Lung (tissue), 12 donors: Measurements from ENCODE around the gene MRC2. TPM values are rescaled to one million over a fixed set of nuclear protein-coding genes. Genes with fewer than 3 reads are reported as not detected.

Experiments used
- ATAC-seq: fragments of 200-7000 bp; cut with Tn5 transposase; one replicate; pipeline ENCODE4 v1.9.1; 2020; ENCODE audit warnings: moderate number of reproducible peaks; ENCODE audit not compliant: insufficient read depth, low FRiP score
- DNase-seq, 3 donors: peaks; one replicate each; pipeline ENCODE4 v3.0.0-alpha.2; 2013 to 2017
- H3K27ac ChIP-seq, 2 donors: one replicate each; pipeline ENCODE4 v1.5.1; 2013; ENCODE audit warnings: mild to moderate bottlenecking in 2 of 2, moderate library complexity in 2 of 2, control low read depth in 1 of 2, inconsistent platforms in 1 of 2, low read depth in 1 of 2, low read length in 1 of 2
- H3K27me3 ChIP-seq, 3 donors: one replicate each; pipeline ENCODE4 v1.5.1; 2013; ENCODE audit warnings: low read length in 2 of 3; ENCODE audit not compliant: control insufficient read depth in 3 of 3, insufficient read depth in 3 of 3
- H3K36me3 ChIP-seq, 4 donors: one replicate each; pipeline ENCODE4 v1.5.1; 2013; ENCODE audit warnings: low read length in 4 of 4, mild to moderate bottlenecking in 1 of 4, moderate library complexity in 1 of 4; ENCODE audit not compliant: control insufficient read depth in 4 of 4, insufficient read depth in 4 of 4
- H3K4me1 ChIP-seq, 5 donors: one replicate each; pipeline ENCODE4 v1.5.1; 2013; ENCODE audit warnings: low read length in 5 of 5, mild to moderate bottlenecking in 2 of 5, moderate library complexity in 1 of 5; ENCODE audit not compliant: control insufficient read depth in 5 of 5, insufficient read depth in 5 of 5
- H3K4me3 ChIP-seq: one replicate; pipeline ENCODE4 v1.5.1; 2013; ENCODE audit warnings: mild to moderate bottlenecking, control low read depth, moderate library complexity
- H3K9ac ChIP-seq, 2 donors: one replicate each; pipeline ENCODE4 v1.5.1; 2013; ENCODE audit warnings: low read length in 2 of 2, control low read depth in 1 of 2; ENCODE audit not compliant: insufficient read depth in 1 of 2
- H3K9me3 ChIP-seq, 4 donors: one replicate each; pipeline ENCODE4 v1.5.1; 2013; ENCODE audit warnings: low read length in 3 of 4, mild to moderate bottlenecking in 1 of 4, moderate library complexity in 1 of 4; ENCODE audit not compliant: control insufficient read depth in 4 of 4, insufficient read depth in 3 of 4
- CTCF ChIP-seq: IDR thresholded peaks from 2 replicates; pipeline ENCODE4 v1.5.1; 2012; ENCODE audit warnings: mild to moderate bottlenecking; ENCODE audit errors: control extremely low read depth, extremely low read depth
- WGBS, 2 donors: extraction: QIAGEN DNeasy Blood & Tissue Kit; methylation state at CpG; one replicate each; pipeline ENCODE4 v1.1.7; 2013; 5-methylcytosine and 5-hydroxymethylcytosine counted together
- polyA plus RNA-seq, 2 donors: library from polyadenylated mRNA; stranded (reverse); fragments of 200-250 nt; gene quantifications; one replicate each; pipeline ENCODE4 v1.2.1, GENCODE V29; 2013
- total RNA-seq, 2 donors: library from RNA; depleted of rRNA in 1 of 2; stranded (reverse); fragments of >200 nt in 1 of 2; gene quantifications; one replicate each; pipeline ENCODE4 v1.2.1, GENCODE V29; 2014 to 2021
- donor health status: control.
- donor health status: control.
- donor health status: Bipolar disorder and iron deficiency.
- donor health status: healthy.
- donor health status: DM: yes; HTN: yes; CAD: no.

MRC2 gene
- total and polyA plus RNA-seq, 4 donors = 15.9 to 82.3 (median 68.5) TPM

- no peak overlapping the region for H3K9ac ChIP-seq
- no peak for ATAC-seq
- no peak for TF ChIP-seq CTCF
- peaks cover 0 to 1% (median under 1%) of the 10 kb centered on the region in 4 donors for H3K9me3 ChIP-seq
- WGBS, 2 donors = 90 to 92% methylated on average over 3 of the region's 3 CpGs
- peaks cover 0 to 25% (median 8%) of the 10 kb centered on the region in 4 donors for H3K36me3 ChIP-seq
- no peaks in the 10 kb centered on the region for H3K4me1 ChIP-seq
- H3K4me3 ChIP-seq = no peak overlapping the region
- no peaks in the 10 kb centered on the region for H3K27me3 ChIP-seq
- DNase-seq = no peak
- H3K27ac ChIP-seq = no peak overlapping the region
Observed at GRCh38 chr17:62665599-62665998, 38.1 kb downstream of the MRC2 start.

GRCh38 chr17:62666061-62666800 is 38.8 kb downstream of the MRC2 start:
- H3K36me3 ChIP-seq = peaks cover 0 to 24% (median 10%) of the 10 kb centered on the region in 4 donors
- no peak for DNase-seq

GRCh38 chr17:62666801-62667591 is 39.5 kb downstream of the MRC2 start:
- H3K27me3 ChIP-seq = no peaks in the 10 kb centered on the region
- H3K27ac ChIP-seq = no peak overlapping the region
- 94 to 95% methylated on average over 38 to 40 of the region's 40 CpGs for WGBS, 2 donors
- no peaks in the 10 kb centered on the region for H3K9me3 ChIP-seq
- no peaks in the 10 kb centered on the region for H3K4me1 ChIP-seq
- no peak for TF ChIP-seq CTCF
- DNase-seq (no peak), ATAC-seq (no peak)
- H3K36me3 ChIP-seq = peaks cover 0 to 32% (median 10%) of the 10 kb centered on the region in 4 donors
- no peak overlapping the region for H3K4me3 ChIP-seq
- H3K9ac ChIP-seq = no peak overlapping the region

More at GRCh38 chr17:62666061-62666800, 38.8 kb downstream of the MRC2 start:
- no peak for TF ChIP-seq CTCF
- no peaks in the 10 kb centered on the region for H3K27me3 ChIP-seq
- no peaks in the 10 kb centered on the region for H3K9me3 ChIP-seq
- 90 to 96% methylated on average over 30 of the region's 30 CpGs for WGBS, 2 donors
- H3K9ac ChIP-seq = no peak overlapping the region
- H3K27ac ChIP-seq = no peak overlapping the region
- ATAC-seq = no peak
- H3K4me3 ChIP-seq = no peak overlapping the region
- H3K4me1 ChIP-seq = no peaks in the 10 kb centered on the region
